ENCODE measurements around the gene TENT4A.

TENT4A gene

DNA sequence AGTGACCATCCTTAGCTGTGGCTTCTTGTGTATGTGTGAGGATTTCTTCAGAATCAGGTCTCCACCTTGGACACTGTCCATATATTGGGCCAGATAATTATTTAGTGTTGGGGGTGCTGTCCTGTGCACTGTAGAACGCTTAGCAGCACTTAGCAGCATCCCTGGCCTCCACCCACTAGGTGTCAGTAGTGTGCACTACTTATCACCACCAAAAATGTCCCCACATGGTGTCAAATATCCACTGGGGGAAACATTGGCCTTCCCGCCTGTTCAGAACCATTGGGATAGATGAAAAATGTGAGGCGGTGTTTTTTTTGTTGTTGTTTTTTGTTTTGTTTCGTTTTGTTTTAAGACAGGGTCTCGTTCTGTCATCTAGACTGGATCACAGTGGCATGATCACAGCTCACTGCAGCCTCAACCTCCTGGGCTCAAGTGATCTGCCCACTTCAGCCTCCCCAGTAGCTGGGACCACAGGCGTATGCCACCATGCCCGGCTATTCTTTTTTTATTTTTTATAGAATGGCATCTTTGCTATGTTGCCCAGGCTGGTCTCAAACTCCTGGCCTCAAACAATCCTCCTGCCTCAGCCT lies 67.7 kb downstream of the TENT4A start:
- DNase-seq, result no peak

DNA sequence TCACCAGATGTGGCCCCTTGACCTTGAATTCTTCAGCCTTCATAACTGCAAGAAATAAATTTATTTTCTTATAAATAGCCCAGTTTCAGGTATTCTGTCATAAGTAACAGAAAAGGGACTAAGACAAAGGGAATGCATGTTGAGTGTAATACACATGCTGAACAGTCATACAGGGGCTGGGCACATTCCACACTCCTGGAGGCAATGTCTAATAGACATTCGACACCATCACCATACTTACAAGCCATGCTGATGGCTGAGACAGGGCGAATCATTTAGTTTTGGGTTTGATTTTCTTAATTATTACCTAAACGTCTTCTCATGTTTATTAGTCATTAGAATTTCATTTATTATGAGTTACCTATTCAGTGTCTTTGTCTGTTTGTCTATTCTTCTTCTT lies 68.5 kb downstream of the TENT4A start:
- no peak for DNase-seq

DNA sequence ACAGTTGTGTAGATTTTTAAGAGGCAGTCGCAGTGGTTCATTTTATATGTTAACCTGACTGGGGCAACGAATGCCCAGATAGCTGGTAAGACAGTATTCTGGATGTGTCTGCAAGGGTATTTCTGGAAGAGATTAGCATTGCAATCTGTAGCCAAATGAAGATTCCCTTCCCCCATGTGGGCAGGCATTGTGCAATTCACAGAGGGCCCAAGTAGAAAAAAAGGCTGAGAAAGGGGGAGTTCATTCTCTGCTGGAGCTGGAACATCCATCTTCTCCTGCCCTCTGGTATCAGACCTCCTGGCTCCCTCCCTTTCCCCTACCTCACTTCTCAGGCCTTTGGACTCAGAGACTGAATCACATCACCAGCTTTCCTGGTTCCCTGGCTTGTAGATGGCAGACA lies 70.6 kb downstream of the TENT4A start:
- DNase-seq, result no peak

DNA sequence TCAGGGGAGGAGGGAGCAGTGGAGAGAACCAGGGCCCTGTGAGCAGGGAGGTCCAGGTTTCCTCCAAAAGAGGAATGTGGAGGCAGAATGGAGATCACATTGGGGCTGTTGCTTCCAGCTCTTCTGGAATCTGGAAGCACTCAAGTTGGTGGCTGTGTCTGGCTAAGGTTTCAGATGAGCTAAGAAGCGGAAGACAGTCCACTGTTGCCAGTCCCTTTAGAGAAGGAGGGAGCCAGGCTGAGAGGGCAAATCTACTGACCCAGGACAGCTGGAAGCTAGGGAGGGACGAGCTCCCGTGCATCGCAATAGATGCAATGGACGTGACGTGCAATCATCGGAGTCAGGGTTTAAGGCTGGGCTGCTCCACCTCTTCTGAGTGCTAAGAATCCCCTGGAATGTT lies 71.2 kb downstream of the TENT4A start:
- no peak for DNase-seq

DNA sequence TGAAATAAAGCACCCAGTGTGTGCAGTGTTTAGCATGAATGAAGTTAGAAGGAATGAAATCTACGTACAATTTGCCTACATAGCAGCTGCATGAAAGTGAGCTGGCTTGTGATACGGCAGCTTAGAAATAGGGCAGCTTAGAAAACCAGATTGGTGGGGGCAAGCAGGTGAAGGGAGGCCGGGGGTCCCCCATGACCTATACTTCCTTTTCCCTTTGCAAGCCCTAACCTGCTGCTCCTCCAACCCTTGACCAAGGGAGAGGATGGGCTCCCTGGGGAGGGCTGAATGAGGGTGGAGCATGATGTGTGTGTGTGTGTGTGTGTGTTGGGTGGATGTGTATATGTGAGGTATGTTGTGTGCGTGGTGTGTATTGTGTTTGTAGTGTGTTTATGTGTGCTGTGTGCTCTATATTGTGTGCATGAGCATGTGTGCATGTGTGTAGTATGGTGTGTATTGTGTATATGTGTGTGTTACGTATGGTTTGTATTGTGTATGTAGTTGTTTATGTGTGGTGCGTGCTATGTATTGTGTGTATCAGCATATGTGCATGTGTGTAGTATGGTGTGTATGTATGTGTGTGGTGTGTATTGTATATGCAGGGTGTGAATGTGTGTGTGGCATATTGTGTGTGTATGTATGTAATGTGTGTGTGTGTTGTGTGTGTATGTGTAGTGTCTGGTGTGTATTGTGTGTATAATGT lies 72.1 kb downstream of the TENT4A start:
- DNase-seq, result no peak

DNA sequence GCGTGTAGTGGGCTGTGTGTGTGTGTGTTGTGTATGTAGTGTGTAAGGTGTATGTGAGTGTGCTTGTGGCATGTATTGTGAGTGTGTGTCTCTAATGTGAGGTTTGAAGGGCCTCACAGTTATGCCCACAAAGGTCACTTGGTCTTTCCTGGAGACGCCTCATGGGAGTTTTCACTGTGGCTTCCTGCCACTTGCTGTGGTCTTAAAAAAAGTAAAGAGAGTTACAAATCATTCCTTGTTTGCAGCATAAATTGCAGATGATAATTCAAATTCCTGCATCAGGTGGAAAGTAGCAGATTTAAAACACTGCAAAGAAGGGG lies 72.6 kb downstream of the TENT4A start:
- DNase-seq, result no peak

DNA sequence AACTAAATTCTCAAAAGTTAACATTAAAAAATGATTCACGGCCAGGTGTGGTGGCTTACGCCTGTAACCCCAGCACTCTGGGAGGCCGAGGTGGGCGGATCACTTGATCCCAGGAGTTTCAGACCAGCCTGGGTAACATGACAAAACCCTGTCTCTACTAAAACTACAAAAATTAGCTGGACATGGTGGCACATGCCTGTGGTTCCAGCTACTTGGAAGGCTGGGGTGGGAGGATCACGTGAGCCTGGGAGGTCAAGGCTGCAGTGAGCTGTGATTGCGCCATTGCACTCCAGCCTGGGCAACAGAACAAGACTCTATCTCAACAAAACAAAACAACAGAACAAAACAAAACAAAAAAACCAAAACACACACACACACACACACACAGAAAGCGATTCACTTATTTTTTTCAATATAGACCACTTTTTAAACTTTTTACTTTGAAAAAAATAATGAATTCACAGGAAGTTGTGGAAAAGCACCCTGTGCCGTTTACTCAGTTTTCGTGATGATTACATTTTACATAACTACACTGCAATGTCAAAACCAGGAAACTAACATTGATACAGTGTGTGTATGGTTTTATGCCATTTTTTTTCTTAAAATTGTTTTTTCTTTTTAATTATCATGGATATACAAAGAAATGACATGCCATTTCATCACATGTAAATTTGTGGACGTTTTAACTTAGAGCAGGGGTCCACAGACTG lies 73.7 kb downstream of the TENT4A start:
- no peak for DNase-seq

DNA sequence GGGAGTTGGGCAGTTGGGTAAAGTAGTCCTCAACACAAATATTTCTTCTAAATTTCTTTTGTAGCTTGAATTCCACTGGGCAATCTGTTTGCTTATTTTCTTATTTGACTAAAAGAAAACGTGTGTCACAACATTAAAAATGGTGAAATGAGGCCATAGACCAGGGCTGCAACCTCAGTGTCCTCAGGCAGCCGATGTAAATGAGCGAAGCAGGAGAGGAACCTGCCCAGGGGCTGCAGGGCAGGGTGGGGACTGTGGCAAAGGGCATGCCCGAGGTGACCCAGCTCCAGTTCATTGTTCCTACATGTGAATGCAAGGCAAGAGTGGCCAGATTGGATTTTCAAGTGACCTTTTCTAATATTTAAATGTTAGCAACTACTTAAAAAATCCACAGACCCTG lies 74.7 kb downstream of the TENT4A start:
- DNase-seq, result no peak

DNA sequence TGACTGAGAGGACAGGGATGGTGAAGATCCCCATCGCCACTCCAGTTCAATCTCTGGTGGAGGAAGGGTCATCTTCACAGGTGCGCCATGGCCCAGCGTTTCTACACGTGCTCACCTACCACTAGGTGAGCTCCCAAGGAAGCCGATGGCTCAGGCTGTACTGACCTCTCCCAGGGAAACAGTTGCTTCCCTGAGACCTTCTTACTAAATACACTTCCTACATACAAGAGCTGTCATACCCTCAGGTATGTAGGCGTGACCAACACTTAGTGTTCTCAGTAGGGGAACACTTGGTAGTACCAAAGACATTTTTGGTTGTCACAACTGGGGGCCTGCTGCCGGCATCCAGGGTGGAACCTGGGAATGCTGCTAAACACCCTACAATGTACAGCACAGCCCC lies 75.2 kb downstream of the TENT4A start:
- DNase-seq, result no peak

DNA sequence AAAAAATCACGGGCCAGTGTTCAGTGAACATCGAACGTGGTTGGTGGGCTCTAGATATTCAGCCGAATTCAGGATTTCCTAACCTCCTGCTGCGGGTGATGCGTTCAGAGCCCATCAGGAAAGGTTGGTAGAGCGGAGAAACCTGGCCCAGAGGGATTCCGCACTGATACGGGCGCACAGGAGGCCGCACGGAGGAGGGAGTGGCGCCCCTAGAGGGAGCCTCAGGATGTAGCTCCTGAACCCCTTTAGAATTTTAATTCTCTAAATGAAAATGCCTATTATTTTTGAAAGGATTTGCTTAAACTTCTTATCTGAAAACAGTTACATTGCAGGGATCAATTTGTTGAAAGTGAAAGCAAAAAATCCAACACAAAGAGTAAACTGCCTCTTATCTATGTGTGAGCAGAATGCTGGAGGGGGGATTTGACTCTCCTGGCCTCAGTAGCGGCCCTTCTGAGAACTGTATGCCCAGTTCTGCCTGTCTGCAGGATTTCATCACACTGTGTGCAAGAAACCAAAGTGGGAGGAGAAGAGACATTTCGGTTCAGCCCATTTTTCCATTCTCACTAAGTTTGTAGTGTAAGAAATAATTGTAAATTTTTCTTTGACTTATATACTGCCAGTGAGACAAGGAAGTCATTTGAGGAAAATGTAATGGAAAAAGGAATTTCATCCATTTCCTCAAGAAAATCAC lies 75.9 kb downstream of the TENT4A start:
- no peak for DNase-seq

DNA sequence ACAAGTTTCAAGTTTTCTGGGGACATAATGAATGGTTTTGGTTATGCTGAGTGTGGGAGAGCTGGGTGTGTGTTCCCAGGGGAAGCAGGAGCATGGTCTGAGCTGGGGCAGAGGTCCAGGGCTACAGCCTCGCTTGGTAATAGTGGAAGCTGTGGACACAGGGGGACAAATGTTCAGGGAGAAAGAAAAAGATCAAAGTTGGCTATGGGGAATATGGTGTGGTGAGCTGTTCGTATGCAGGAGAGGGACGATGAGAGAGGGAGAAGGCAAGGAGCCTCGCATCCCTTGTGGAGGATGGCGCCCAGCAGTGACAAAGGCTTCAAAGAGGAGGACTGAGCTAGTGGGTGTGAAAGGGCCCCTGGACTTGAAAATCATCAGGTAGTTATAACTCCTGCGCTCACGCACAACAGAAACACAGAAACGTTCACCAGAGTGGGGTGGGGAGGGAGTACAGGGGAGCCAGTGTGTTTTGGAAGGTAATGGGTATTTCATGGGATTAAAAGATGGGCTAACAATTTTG lies 77.2 kb downstream of the TENT4A start:
- no peak for DNase-seq

DNA sequence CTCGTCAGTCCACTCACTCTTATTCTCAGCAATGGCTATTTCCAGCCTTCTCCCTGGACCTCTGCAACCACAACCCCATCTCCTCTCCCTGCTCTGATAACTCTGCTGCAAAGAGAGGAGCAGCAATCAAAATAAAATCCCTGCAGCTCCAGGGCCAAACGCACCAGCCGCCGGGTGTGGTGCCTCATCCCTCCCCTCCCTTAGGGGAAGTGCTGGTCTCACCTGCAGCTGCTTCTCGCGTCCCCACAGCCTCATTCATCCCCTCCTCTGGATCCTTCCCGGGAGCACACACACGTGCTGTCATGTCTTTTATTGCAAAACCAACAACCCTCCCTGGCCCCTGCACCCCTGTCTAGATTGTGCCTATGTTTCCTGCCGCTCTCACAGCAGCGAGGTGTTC lies 77.8 kb downstream of the TENT4A start:
- no peak for DNase-seq

DNA sequence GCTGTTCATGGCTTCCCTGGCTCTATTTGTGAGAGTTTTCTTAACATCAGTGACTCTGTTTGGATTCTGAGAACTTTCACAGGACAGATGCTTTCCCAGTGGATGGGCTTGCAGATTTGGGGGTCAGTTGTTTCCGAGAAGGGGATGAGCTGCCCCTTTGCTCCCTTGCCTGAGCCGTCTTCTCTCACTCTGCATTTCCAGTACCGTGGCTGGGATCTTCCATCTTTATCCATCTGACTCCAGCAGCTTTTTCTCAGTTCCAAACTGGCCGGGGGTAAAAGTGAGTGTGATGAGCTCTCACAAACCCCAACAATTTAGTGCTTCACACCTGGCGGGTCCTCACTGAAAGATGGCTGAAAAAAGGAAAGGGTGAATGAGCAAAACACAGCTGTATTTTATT lies 79.1 kb downstream of the TENT4A start:
- DNase-seq, result no peak

DNA sequence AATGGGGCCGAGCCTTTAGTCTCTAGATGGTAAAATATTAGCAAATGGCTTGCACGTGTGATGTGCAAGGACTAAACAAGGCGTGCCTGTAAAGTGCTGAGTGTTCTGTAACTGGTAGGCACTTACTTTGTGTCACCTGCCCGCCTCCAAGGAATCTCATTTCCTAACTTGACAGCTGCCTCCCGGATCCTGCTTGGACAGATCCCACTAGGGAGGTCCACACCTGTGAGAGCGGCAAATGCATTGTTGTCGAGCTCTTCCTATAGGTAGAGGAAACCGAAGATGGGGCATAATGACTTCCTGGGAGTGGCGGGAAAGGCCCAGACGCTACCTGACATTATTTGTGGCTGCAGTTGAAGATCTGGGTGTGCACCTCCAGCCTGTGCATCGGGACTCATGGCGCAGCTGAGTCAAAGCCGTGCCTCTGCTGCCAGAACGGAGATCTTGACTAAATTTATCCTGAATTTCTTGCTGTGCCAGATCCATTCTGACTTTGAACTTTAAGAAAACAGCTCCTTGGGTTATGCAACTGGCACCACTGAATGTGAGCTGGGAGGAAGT lies 79.8 kb downstream of the TENT4A start:
- no peak for DNase-seq

DNA sequence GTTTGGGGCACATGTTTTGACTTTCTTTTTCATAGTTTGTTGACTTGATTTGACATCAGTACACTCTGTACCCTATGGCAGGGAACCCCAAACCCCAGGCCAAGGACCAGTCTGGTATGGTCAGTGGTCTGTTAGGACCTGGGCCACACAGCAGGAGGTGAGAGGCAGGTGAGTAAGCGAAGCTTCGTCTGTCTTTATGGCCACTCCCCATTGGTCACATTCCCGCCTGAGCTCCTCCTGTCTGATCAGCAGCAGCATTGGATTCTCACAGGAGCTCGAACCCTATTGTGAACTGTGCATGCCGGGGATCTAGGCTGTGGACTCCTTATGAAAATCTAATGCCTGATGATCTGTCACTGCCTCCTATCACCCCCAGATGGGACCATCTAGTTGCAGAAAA lies 88.0 kb downstream of the TENT4A start:
- no peak for DNase-seq

DNA sequence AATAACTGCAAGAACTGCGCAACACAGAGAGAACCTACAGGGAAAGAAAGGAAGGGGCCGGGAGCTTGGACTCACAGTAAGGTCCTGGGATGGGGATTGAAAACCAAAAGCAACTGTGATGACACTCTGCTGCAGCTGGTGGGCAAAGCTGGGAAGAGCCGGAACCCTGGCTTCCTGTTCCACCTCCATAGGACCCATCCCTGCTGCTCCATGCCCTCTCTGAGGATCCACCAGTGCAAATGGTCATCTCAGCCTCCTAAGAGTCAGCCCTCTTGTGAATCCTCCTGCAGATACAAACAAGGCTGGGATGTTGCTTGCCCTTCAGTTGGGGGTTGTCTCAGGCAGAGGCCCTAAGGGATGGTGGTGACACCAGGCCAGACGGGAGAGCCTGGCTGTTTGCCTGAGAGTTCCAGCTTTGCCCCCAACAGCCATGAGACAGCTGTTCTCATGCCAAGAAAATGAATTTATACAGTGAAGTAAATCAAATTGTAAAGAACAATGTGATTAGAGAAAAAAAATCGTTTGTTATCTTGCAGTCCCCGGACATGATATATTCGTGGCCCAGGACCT lies 90.8 kb downstream of the TENT4A start:
- no peak for DNase-seq

DNA sequence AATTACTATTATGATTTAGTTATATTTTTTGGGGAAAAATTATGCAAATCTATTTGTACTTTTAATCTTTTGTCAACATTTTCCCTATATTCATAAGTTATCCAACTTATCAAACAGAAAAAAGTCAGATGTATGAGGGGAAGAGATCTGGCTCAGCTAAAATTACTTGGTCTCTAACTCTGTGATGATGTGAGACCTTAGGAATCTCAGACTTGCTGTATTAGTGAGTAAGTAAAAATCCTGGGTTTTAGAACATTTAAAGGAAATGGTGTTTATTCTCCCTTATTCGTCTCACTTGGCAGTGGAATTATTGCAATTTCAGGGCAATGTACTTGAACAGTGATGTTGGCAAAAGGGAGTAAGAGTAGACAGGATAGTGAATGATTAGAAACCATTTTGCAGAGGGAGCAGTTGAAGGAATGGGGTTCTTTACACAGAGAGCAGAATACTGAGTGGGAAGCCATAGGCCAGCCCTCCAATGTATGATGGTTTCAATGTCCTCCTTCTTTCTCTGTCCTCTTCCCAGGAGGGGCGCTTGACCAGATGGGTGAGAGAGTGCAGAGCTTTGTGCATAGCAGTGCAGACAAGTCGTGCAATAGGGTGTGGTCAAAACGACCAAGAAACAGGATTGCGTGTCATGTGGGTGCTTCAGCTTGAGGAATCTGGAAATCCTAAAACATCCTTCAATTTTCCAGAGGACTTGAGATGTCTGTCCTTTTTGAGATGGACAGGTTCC lies 91.7 kb downstream of the TENT4A start:
- no peak for DNase-seq

DNA sequence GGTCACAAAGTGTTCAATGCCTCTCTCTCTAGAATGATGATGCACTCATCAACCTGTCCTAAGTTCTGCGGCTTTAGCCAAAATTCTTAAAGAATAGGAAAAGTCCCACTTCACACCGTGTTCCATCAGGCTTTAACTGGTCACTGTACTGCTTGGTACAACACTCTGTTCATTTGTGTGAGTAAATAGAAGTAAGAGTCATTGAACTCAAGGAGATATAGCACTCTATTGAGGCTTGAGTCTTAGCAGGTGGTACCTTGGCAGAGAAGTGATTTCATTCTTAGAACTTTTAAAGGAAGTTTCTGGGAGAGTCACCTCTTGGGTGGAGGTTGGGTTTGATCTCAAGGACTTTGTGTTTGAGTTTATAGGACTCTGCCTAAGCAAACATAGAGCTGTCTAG lies 92.6 kb downstream of the TENT4A start:
- DNase-seq, result no peak
